LNCaP clone FGC (cell line): ENCODE results near the gene FLRT2.

Source experiments
- DNase-seq: peaks from one replicate; pipeline ENCODE4 v3.0.0-alpha.2; 2011; ENCODE audit warnings: low read depth
- H3K4me3 ChIP-seq: 2 replicates; pipeline ENCODE4 v1.5.1; 2011; ENCODE audit warnings: mild to moderate bottlenecking, low read depth, low read length, control low read depth
- TF ChIP-seq, protein P1 (sequence below): IDR thresholded peaks from 2 replicates; pipeline ENCODE4 v1.5.1; 2012; ENCODE audit warnings: mild to moderate bottlenecking; ENCODE audit not compliant: control insufficient read depth, insufficient read depth; ENCODE audit errors: extremely low read depth

FLRT2 gene

DNA sequence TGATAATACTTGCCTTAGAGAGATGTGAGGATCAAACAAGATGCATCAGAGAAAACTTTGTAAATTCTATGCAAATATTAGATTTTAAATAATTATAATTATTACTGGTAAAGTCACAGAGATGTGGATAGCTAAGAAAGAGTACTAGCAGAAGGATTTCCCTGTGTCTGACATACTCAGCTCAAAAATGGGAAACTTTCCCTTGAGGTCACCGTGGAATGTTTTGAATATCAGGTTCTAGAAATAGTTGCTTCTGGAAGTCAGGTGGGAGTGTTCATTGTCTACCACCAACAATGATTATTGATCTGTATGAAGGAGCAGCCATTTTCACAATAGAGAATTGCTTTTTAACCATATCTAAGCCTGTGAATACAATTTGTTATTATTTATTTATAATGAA lies 71.7 kb downstream of the FLRT2 start:
- H3K4me3 ChIP-seq = no peak overlapping the region
- TF ChIP-seq, protein P1, sequence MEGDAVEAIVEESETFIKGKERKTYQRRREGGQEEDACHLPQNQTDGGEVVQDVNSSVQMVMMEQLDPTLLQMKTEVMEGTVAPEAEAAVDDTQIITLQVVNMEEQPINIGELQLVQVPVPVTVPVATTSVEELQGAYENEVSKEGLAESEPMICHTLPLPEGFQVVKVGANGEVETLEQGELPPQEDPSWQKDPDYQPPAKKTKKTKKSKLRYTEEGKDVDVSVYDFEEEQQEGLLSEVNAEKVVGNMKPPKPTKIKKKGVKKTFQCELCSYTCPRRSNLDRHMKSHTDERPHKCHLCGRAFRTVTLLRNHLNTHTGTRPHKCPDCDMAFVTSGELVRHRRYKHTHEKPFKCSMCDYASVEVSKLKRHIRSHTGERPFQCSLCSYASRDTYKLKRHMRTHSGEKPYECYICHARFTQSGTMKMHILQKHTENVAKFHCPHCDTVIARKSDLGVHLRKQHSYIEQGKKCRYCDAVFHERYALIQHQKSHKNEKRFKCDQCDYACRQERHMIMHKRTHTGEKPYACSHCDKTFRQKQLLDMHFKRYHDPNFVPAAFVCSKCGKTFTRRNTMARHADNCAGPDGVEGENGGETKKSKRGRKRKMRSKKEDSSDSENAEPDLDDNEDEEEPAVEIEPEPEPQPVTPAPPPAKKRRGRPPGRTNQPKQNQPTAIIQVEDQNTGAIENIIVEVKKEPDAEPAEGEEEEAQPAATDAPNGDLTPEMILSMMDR = no peak
- no peak for DNase-seq

DNA sequence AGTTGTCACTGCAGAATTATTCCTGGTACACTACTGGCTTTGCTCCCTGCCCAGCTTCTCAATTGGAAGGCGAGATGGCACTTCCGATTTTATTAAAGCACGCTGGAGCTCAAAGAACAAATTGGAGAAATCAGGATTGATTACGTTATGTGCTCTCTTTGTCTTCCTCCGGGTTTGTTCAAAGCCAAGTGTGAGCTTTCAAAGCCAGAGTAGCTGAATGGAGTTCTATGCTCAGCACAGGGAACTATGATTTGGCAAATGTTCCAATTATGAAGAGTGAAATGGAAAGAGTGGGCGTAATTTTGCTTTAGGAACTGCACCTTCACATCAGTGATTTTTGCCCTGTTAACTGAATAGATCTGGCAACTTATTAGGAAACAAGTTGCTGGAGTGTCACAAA lies 72.4 kb downstream of the FLRT2 start:
- TF ChIP-seq, protein P1 = no peak
- no peak overlapping the region for H3K4me3 ChIP-seq
- no peak for DNase-seq

DNA sequence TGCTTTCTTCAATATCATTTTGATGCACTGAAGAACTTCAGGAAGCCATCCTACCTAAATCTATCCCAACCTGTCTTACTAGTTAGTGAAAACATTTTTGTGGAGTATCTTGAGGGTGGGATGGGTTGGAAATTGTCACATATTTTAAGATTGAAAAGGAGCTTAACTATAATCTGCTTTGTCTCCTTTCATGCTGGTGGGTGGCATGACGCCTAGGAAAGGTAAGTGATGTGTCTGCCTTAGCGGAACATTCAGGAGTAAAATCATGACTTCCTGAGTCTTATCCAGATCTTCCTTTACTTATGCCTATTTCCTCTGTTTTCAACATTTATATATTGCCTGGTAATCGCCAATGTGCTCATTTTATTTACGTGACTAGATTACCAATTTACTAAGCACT lies 74.1 kb downstream of the FLRT2 start:
- DNase-seq = no peak
- TF ChIP-seq, protein P1 = no peak
- H3K4me3 ChIP-seq = no peak overlapping the region

DNA sequence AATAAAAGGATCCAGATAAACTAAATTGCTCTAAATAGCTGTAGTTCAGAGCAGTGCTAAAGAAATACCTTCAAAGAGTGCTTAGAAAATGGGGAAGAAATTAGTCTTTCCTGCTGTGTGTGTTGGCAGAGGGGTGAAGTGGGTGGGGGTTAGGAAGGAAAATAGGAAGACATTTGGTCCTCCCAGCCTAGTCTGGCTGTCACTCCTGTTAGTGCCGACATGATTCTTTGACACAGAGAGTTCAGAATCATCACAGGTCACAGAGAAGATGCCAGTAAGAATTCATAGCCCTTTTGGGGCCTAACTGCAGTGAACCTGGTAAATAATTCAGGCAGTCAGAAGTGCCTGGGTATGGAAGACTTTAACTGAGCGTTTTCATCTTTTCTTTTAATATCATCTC lies 74.8 kb downstream of the FLRT2 start:
- TF ChIP-seq, protein P1 = no peak
- no peak for DNase-seq
- H3K4me3 ChIP-seq = no peak overlapping the region

DNA sequence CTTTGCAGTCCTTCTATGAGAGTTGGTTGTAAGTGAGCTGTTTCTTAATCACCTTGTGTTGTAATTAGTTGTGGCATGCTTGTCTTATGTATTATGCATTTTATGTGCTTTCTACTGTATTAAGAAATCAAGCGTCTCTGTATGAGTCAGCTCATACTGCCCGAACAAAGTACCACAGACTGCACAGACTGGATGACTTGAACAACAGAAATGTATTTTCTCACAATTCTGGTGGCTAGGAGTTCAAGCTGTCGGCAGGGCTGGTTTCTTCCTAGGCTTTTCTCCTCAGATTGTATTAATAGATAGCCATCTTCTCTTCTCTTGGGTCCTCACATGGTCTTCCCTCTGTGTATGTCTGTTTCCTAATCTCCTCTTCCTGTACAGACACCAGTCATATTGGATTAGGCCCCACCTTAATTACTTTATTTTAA lies 77.7 kb downstream of the FLRT2 start:
- H3K4me3 ChIP-seq = no peak overlapping the region
- TF ChIP-seq, protein P1 = no peak
- no peak for DNase-seq

DNA sequence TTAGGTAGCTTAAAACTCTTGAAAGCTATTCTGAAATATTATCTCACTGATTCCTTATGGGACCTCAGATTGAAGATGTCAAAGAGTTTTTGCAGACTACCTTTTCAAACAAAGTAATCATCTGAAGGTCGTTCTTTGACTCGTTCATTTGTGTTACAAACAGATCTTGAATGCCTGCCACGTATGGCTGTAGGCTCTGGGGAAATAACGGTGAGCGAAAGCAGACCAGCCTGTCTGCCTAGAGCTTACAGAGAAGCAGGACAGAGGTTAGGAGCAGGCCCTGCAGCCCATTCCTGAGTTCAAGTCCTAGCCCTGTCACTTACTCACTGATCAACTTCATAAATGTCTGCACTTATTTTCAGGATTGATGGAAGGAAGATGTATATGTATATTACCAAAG lies 83.6 kb downstream of the FLRT2 start:
- DNase-seq = no peak
- H3K4me3 ChIP-seq = no peak overlapping the region
- TF ChIP-seq, protein P1 = no peak

DNA sequence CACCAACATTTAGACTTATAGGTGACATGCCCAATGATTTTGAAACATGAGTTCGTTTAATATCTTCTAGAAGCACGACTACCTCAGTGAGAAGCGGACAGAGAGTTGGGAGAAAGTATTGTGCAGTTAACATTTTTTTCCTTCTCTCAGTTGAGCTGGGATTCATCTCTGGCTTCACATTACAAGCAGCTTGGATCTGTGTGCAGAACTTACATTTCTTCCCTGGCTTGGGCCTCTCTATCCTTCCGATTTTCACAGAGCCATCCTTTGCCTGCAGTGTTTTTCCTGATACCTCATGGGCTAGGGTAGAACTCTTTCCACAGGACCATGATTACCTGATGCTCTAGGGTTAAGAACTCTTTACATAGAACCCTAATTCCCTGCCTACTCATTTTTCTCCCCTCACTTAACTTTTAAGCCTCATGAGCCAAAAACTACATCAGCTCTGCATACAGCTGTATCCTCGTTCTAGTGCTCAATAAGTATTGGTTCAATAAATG lies 86.5 kb downstream of the FLRT2 start:
- TF ChIP-seq, protein P1 = no peak
- no peak for DNase-seq
- H3K4me3 ChIP-seq = no peak overlapping the region
